ENCODE data around the gene TAF6.
A peak's percentile ranks its signal among the peaks of the same experiment; 100 is the strongest.

The TAF6 gene

DNA sequence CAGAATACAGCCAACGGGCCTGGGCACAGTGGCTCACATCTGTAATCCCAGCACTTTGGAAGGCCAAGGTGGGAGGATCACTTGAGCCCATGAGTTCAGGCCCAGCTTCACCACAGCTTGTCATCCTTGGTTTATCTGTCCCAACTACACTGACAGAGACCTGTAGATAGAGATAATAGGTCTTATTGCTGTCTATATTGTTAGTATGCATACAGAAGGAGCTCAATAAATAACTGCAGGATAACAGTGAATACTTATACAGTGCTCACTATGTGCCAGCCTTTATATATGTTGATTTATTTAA lies 1.5 kb upstream of the TAF6 start:
- no peak for DNase-seq (ENCODE audit: low read depth)

DNA sequence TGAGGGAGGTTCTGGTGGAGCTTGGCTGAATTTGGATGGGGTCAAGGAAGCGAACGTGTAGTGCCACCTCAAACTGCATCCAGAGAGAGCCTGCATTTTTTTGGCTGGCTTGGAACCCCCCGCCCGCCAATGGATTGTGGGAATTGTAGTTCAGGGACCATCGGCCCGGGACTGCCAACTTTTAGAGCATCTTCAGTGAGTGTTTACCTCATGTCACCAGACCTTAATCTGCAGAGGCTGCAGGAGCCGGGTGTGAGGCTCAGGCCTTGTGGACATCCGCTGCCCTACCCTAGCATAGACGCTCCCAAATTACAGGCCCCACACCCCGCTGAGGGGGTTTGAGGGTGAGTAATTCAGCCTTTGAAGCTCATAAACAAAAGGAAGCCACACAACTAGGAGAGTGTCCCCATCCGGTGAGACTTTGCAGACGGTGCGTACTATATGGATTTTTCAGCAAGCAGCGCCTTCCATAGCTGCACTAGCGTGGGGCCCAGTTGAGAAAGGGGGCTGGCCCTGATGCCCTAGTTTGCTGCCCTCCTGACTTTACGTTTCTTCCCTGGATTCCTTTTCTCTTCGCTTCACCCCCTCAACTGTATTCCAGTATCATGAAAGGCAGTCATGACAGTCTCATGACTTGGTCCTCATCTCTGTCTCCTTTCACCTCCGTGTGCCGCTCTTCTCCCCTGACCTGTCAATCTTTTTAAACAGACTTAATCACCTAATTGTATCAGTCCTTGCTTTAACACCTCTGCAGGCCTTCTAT lies 993 bp upstream of the TAF6 start:
- no peak for DNase-seq (ENCODE audit: low read depth)

GRCh38 chr7:100118388-100119071 lies 628 bp downstream of the TAF6 start:
- DNase-seq (ENCODE audit: low read depth), result no peak

- DNase-seq (ENCODE audit: low read depth), result no peak
Measured at GRCh38 chr7:100115026-100115425, 4.1 kb downstream of the TAF6 start.

- no peak for DNase-seq (ENCODE audit: low read depth)
Measured at GRCh38 chr7:100111914-100112313, 7.2 kb downstream of the TAF6 start.

DNA sequence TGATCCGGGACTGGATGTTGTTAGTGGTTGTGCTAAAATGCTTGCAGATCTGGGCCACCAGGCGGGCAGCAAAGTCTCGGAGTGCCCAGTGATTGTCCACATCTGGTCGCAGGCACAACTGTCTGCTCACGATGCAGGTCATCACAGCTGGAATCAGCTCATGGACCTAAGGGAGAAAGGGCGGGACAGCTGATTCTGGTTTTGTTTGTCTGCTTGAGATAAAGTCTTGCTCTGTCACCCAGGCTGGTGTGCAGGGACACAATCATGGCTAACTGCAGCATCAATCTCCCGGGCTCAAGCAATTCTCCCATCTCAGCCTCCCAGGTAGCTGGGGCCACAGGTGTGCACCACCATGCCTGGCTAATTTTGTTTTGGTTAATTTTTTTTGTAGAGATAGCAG lies 8.0 kb downstream of the TAF6 start:
- DNase-seq (ENCODE audit: low read depth), result no peak

DNA sequence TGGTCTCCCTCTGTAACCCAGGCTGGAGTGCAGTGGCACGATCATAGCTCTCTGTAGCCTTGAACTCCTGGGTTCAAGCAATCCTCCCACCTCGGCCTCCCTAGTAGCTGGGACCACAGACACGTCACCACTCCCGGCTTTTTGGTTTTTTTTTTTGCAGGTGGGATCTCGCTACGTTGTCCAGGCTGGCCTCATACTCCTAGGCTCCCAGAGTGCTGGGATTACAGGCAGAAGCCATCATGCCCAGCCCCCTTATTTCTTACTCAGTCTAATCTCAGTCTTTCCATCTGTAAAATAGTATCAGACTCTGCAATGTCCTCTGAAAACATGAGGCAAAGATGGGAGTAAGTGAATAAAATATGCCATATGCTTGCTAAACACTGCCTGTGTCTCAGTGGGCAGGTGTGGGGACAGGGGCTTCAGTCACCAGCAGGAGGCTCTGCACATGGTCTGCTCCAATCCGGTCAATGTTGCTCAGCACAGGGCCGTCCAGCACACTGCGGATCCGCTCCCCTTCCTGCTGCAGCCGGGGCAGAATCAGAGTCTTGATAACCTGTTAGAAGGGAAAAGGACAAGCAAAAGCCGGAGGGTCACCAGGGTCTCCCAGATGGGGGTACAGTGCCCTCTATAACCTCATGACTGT lies 9.5 kb downstream of the TAF6 start:
- DNase-seq (ENCODE audit: low read depth), result no peak

DNA sequence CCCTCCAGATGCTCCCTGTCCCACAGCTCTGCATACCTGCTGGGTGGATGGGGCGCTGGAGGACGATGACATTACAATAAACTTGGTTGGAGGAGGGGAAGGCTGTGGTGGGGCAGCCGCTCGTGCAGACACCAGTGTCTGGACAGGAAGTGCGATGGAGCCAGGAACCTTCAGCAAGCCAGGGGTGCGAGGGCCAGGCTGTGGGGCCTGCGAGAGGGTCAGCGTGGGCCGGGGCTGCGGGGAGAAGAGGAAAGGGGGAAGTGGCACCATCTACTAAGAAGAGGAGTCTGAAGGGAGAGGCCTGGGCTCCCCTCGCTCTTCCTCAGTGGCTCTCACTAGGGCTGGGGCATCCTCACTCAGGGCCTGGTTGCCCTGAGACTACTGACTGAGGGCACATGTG lies 11.3 kb downstream of the TAF6 start:
- DNase-seq (ENCODE audit: low read depth), result no peak

DNA sequence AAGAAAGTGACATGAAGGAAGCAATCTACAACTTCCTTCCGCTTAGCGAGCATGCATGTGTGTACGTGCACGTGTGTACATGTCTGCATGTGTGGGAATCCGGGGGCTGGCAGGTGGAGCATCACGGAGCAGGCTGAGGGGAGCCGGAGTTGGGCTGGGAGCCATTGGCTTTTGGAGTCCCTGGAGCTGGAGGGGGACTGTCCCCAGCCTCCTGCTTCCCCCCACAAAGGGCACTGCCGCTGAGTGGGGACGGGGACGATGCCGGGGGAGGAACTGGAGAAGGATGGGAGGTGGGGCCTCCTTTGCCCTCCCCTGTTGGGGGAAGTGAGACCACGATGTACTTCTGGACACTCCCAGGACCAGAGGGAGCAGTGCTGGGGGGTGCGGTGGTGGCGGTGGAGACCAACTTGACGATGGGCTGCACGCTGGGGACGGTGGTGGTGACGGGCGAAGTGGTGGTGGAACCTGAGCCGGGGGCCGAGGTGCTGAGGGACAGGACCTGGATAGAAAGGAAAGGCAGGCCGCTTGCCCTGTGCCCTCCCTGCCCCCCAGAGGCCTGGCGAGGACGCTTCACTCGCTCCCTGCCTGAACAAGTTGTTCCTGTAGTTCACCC lies 11.9 kb downstream of the TAF6 start:
- DNase-seq (ENCODE audit: low read depth), result no peak

DNA sequence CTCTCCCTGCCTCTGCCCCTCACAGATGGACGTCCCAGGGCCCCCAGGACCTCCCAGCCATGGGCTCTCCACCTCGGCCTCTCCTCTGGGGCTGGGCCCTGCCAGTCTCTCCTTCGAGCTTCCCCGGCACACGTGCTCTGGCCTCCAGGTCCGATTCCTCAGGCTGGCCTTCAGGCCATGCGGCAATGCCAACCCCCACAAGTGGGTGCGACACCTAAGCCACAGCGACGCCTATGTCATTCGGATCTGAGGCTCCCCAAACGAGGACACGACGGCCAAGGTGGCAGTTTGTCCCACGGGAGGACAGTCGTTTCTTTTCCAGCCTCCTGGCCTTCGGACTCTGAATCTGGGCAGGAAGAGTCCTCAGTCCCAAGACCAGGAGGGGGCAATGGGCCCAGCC lies 12.5 kb downstream of the TAF6 start:
- DNase-seq (ENCODE audit: low read depth), result no peak

DNA sequence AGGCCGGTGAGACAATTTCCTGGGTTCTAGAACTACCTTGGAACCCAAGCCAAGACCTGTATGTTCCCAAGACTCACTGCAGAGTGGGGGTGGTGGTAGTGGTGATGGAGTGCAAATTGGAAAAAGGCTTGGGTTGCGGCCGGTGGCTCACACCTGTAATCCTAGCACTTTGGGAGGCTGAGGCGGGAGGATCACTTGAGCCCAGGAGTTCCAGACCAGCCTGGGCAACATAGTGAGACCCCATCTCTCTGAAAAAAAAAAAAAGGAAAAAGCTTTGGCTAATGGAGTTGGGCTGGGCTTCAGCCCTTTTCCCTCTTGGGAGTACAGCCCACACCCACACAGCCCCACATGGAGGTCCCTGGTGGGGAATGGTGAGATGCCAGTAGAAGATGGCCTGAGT lies 13.6 kb downstream of the TAF6 start:
- DNase-seq (ENCODE audit: low read depth), result no peak

DNA sequence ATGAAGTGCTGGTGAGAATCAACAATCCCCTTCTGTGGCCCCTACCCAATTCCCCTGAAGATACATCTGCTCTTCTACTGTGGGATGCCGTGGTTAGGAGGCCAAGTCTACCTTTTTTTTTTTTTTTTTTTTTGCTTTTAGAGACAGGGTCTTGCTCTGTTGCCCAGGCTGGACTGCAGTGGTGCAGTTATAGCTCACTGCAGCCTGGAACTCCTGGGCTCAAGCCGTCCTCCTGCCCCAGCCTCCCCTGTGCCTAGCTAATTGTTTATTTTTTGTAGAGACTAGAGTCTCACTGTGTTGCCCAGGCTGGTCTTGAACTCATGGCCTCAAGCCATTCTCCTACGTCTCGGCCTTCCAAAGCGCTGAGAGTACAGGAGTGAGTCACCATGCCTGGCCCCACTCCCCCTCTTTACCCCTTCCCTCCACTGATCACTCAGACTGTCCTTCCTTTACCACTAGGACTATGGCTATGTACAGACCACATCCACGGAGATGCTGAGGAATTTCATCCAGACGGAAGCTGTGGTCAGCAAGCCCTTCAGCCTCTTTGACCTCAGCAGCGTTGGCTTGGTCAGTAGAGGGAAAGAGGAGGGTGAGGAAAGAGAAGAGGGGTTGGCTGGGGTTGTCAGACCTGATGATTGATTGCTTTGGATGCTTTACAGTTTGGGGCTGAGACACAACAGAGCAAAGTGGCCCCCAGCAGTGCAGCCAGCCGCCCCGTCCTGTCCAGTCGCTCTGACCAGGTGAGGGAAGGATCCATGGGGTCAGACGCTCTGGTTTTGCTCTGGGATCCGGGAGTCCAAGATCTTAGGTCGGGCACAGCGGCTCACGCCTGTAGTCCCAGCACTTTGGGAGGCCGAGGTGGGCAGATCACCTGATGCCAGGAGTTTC lies 16.0 kb downstream of the TAF6 start:
- DNase-seq (ENCODE audit: low read depth), result no peak

DNA sequence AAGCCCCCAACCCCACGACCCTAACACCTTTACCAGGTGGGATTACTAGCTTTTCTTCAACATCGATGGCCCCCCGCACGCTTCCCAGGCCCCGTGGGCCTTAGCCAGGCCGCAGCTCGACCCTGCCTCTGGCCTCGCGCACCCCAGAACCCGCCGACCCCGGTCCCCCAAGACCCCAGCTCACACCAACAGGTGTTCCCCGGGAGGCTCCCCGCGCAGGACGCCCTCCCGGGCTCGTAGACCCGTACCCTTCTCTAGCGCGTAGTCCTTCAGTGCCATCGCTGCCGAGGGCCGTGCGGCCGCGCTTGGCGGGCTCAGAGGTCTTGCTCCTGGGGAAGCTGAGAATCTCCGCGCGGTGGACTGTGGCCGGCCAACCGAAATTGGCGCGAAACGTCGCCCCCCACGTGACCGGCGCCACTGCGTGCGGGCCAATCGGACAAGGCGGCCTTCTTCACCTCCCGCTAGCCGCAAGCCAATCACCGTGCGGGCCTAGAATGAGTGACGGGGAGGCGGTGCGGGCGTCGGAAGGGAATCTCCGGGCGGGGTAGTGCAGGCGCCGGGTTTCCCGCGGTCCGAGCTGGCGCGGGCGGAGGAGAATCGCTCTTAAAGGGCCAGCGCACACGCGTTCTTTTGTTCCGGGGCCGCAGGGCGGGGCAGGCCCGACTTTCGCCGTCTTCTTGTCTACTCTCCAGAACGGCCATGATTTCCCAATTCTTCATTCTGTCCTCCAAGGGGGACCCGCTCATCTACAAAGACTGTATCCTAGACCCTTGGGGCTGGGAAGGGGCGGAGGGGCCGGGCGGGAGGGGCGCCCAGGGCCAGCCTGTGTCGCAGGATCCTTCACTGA lies 17.9 kb downstream of the TAF6 start, which contains the start of the genes AP4M1 and MCM7:
AP4M1 (plus strand) TSS at position 628 of the 847 bp plus-strand sequence; CDS start at position 700, 72 bp downstream.
MCM7 (minus strand) TSS at position 382 of the 847 bp plus-strand sequence; CDS start at position 279, 103 bp downstream.
- DNase-seq (ENCODE audit: low read depth), result peak; percentile 74

DNA sequence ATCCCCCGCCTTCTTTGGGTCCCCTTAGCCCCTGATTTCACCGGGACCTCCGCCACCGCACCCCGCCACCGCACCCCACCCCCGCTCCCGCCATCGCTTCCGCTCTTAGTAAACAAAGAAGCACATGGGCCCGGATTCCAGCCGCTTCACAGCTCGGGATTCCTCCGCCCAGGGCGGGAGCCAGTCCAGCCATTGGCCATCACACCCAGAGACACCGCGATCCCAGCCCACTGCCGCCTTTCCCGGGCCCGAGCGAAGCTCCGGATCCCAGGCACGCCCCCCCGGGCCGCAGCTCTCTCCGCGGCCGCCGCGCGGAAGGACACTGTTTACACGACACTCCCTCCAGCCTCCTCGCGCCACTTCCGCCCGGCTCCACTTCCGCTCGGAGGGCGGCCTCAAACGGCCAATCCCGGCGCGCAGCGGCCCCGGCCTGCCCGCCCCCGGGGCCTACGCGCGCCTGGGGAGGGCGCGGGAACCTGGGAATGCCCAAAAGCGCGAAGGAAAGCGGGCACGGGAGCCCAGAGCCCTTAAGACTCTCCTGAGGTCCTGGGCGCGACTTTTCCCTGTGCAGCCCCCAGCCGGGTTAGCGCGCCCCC lies 18.6 kb downstream of the TAF6 start:
- DNase-seq (ENCODE audit: low read depth), result peak; percentile 64

GRCh38 chr7:100099452-100099851 lies 19.7 kb downstream of the TAF6 start:
- no peak for DNase-seq (ENCODE audit: low read depth)

DNA sequence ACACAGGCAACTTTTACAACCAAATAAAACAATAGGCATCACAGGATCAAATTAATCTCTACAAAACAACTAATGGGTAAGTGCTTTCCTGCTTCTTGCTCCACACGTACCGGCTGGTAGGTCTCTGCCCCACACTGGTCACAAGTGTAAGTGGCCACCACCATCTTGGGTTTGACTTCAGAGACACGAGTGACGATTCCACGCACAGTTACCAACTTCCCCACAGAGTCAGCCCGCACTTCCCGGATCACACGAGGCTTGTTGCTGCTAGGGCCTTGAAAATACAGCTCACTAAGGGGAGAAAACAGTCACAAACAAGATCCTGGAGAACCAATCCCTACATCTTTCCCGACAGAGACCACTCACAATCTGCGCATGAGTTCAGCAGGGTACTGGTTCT lies 20.2 kb downstream of the TAF6 start:
- DNase-seq (ENCODE audit: low read depth), result no peak

- no peak for DNase-seq (ENCODE audit: low read depth)
Measured at GRCh38 chr7:100095704-100096103, 23.5 kb downstream of the TAF6 start.

DNA sequence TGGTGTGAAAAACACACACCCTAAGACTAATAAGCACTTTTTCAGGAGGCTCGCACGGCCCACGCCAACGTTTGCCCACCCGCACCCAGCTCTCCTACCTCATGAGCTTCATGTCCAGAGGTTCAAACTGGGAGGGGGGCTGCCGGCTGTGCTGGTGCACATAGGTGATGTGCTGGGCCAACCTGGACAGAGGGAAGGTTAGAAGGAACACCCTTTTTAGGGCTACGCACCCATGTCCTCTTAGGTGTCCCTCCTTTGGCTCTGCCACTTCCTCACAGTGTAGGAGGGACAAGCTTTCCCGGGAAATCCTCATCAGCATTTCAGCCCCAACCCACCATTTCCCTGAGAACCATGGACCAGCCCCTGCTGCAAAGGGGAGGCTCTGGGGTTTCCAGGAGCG lies 23.9 kb downstream of the TAF6 start:
- no peak for DNase-seq (ENCODE audit: low read depth)

GRCh38 chr7:100093925-100094486 lies 25.2 kb downstream of the TAF6 start:
- no peak for DNase-seq (ENCODE audit: low read depth)

- DNase-seq (ENCODE audit: low read depth), result no peak
Measured at GRCh38 chr7:100093498-100093897, 25.7 kb downstream of the TAF6 start.
